HG02759 (cell line): ENCODE measurements around the gene PABPN1L.
"Not testable (repeated sequence)": the region's sequence is repeated elsewhere in the genome, so short reads cannot be mapped to it uniquely, and the experiment has no call there.

Experiments
- ATAC-seq: cut with Tn5 transposase; IDR thresholded peaks from one replicate; pipeline ENCODE4 v1.9.1; 2021; ENCODE audit warnings: mild to moderate bottlenecking, moderate library complexity; ENCODE audit not compliant: unreplicated experiment

PABPN1L gene

GRCh38 chr16:88901718-88902337 lies 35.4 kb upstream of the PABPN1L start:
- no peak for ATAC-seq

GRCh38 chr16:88900662-88901052 lies 34.2 kb upstream of the PABPN1L start:
- ATAC-seq, result no peak

- no peak for ATAC-seq
Measured at GRCh38 chr16:88899901-88900661, 33.6 kb upstream of the PABPN1L start.

- no peak for ATAC-seq
Measured at GRCh38 chr16:88897696-88898425, 31.4 kb upstream of the PABPN1L start.

- ATAC-seq, result no peak
Measured at GRCh38 chr16:88896238-88897070, 30.0 kb upstream of the PABPN1L start.

GRCh38 chr16:88895335-88895734 lies 28.9 kb upstream of the PABPN1L start:
- no peak for ATAC-seq

- no peak for ATAC-seq
Measured at GRCh38 chr16:88894681-88895300, 28.3 kb upstream of the PABPN1L start.

GRCh38 chr16:88894266-88894665 lies 27.8 kb upstream of the PABPN1L start:
- not testable (repeated sequence) for ATAC-seq

- ATAC-seq, result no peak
Measured at GRCh38 chr16:88893127-88893968, 26.9 kb upstream of the PABPN1L start.

GRCh38 chr16:88892065-88892464 lies 25.6 kb upstream of the PABPN1L start:
- no peak for ATAC-seq

GRCh38 chr16:88891083-88891482 lies 24.6 kb upstream of the PABPN1L start:
- no peak for ATAC-seq

GRCh38 chr16:88889702-88890352 lies 23.4 kb upstream of the PABPN1L start:
- ATAC-seq, result not testable (repeated sequence)

GRCh38 chr16:88888461-88889387 lies 22.3 kb upstream of the PABPN1L start:
- no peak for ATAC-seq

GRCh38 chr16:88888057-88888456 lies 21.6 kb upstream of the PABPN1L start:
- ATAC-seq, result no peak

GRCh38 chr16:88886845-88887521 lies 20.5 kb upstream of the PABPN1L start:
- ATAC-seq, result no peak

GRCh38 chr16:88886420-88886844 lies 20.0 kb upstream of the PABPN1L start:
- ATAC-seq, result no peak

- ATAC-seq, result no peak
Measured at GRCh38 chr16:88885693-88886280, 19.3 kb upstream of the PABPN1L start.
